Left lung (tissue), 10 donors: ENCODE measurements around the gene ASIC4. TPM values are rescaled to one million over a fixed set of nuclear protein-coding genes. Genes with fewer than 3 reads are reported as not detected.

Source experiments
- ATAC-seq: fragments of 200-7000 bp; cut with Tn5 transposase; one replicate; pipeline ENCODE4 v1.9.1; 2020; ENCODE audit warnings: moderate library complexity
- DNase-seq, 4 donors: peaks; one replicate each; pipeline ENCODE4 v3.0.0-alpha.2; 2013 to 2020
- H3K27ac ChIP-seq, 2 donors: fragments of 200-600 bp; sonication (generic) in 1 of 2; one replicate each; pipeline versions ENCODE4 v1.5.0 to v1.8.0; 2020 to 2021
- H3K27me3 ChIP-seq, 2 donors: fragments of 200-600 bp; sonication (generic) in 1 of 2; one replicate each; pipeline versions ENCODE4 v1.5.0 to v1.8.0; 2020 to 2021
- H3K36me3 ChIP-seq, 2 donors: fragments of 200-600 bp; sonication (generic) in 1 of 2; one replicate each; pipeline versions ENCODE4 v1.5.0 to v1.8.0; 2020 to 2021
- H3K4me1 ChIP-seq, 2 donors: fragments of 200-600 bp; one replicate each; pipeline ENCODE4 v1.8.0; 2021
- H3K4me3 ChIP-seq, 2 donors: fragments of 200-600 bp; sonication (generic) in 1 of 2; one replicate each; pipeline versions ENCODE4 v1.5.0 to v1.8.0; 2020 to 2021; ENCODE audit warnings: mild to moderate bottlenecking in 1 of 2
- H3K9me3 ChIP-seq, 2 donors: fragments of 200-600 bp; sonication (generic) in 1 of 2; one replicate each; pipeline versions ENCODE4 v1.5.0 to v1.8.0; 2020 to 2021
- intact Hi-C, 2 donors: fragments of 100-400 bp; cut with DNase I; formaldehyde crosslinking; loops; one replicate each; pipeline versions ENCODE4 v1.11.2 to v1.14.2; 2022
- polyA plus RNA-seq, 6 donors: library from polyadenylated mRNA; unstranded; fragments of 120-200 nt; gene quantifications; one replicate each; pipeline ENCODE4 v1.2.1, GENCODE V29; 2013; ENCODE audit not compliant: insufficient read length in 6 of 6
- total RNA-seq, 2 donors: library from RNA; stranded (reverse); fragmentation: NEBNext Ultra II Directional; extraction: Animal tissue kit (Norgen Biotek cat#: 25700); gene quantifications; one replicate each; pipeline ENCODE4 v1.2.1, GENCODE V29; 2021
- TF ChIP-seq, protein P1 (sequence below), 2 donors: fragments of 200-600 bp; sonication (generic) in 1 of 2; IDR thresholded peaks; one replicate each; pipeline versions ENCODE4 v1.5.0 to v1.8.0; 2021; ENCODE audit warnings: antibody characterized with exemption in 2 of 2
- donor health status: DM: no; HTN: yes; CAD: no.
- donor health status: DM: no; HTN: no; CAD: no.

The ASIC4 gene
- total and polyA plus RNA-seq, 8 donors, result 0.07 to 0.37 (median 0.20) TPM; not detected in 2

DNA sequence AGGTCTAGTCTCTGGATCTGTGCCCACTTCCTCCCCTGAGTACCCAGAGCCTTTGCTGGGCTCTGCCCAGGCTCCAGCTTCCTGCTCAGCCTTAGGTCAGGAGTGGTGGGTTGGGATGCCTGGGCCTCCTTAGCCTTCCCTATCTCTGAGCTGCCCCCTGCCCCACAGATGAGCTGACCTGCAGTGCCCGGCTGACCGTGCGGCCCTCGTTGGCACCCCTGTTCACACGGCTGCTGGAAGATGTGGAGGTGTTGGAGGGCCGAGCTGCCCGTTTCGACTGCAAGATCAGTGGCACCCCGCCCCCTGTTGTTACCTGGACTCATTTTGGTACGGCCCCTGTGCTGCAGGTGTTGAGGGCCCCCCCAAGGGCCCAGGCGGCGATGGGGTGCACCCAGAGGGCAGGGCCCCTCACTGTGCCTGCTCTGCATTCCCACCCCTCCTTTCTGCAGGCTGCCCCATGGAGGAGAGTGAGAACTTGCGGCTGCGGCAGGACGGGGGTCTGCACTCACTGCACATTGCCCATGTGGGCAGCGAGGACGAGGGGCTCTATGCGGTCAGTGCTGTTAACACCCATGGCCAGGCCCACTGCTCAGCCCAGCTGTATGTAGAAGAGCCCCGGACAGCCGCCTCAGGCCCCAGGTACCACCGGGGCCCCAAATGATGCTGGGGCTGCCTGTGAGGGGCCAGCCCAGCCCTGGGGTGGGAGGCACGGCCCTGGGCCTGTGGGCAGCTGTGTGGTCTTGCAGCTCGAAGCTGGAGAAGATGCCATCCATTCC is 45.7 kb upstream of the ASIC4 start:
- no peaks in the 10 kb centered on the region for H3K9me3 ChIP-seq
- no peak for ATAC-seq
- no peaks in the 10 kb centered on the region for H3K4me1 ChIP-seq
- peak in 1 of 4 donors; percentile 68 for DNase-seq
- peaks cover 0 to 24% of the 10 kb centered on the region in 2 donors for H3K27me3 ChIP-seq
- no peak overlapping the region for H3K27ac ChIP-seq
- TF ChIP-seq, protein P1, sequence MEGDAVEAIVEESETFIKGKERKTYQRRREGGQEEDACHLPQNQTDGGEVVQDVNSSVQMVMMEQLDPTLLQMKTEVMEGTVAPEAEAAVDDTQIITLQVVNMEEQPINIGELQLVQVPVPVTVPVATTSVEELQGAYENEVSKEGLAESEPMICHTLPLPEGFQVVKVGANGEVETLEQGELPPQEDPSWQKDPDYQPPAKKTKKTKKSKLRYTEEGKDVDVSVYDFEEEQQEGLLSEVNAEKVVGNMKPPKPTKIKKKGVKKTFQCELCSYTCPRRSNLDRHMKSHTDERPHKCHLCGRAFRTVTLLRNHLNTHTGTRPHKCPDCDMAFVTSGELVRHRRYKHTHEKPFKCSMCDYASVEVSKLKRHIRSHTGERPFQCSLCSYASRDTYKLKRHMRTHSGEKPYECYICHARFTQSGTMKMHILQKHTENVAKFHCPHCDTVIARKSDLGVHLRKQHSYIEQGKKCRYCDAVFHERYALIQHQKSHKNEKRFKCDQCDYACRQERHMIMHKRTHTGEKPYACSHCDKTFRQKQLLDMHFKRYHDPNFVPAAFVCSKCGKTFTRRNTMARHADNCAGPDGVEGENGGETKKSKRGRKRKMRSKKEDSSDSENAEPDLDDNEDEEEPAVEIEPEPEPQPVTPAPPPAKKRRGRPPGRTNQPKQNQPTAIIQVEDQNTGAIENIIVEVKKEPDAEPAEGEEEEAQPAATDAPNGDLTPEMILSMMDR (IDR thresholded peaks at IDR 0.05), result no peak
- no peak overlapping the region for H3K4me3 ChIP-seq
- intact Hi-C loops, result no loop called here
- no peaks in the 10 kb centered on the region for H3K36me3 ChIP-seq

DNA sequence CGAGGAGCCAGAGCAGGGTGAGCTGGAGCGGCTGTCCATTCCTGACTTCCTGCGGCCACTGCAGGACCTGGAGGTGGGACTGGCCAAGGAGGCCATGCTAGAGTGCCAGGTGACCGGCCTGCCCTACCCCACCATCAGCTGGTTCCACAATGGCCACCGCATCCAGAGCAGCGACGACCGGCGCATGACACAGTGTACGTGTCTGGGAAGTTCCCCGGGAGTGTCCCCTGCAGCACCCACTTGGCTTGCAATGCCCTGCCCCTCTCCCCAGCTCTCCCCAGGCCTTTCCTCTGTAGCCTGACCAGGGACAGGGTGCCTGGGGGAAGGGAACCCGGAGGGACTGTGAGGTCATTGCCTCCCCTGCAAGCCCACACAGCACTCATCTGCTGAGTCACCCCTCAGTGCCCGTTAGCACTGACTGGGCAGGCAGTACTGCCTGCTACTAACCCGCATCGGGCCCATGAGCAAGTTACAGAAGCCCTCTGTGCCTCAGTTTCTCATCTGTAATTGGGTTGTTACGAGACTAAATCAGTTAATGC is 45.0 kb upstream of the ASIC4 start:
- TF ChIP-seq, protein P1 (IDR thresholded peaks at IDR 0.05), result no peak
- ATAC-seq (no peak), DNase-seq (peak in 1 of 4 donors; percentile 74)
- intact Hi-C loops, result no loop called here
- Histone ChIP-seq H3K27ac (no peak overlapping the region), H3K9me3 (no peaks in the 10 kb centered on the region), H3K4me3 (no peak overlapping the region), H3K36me3 (no peaks in the 10 kb centered on the region), H3K27me3 (peaks cover 0 to 26% of the 10 kb centered on the region in 2 donors), H3K4me1 (no peaks in the 10 kb centered on the region)

DNA sequence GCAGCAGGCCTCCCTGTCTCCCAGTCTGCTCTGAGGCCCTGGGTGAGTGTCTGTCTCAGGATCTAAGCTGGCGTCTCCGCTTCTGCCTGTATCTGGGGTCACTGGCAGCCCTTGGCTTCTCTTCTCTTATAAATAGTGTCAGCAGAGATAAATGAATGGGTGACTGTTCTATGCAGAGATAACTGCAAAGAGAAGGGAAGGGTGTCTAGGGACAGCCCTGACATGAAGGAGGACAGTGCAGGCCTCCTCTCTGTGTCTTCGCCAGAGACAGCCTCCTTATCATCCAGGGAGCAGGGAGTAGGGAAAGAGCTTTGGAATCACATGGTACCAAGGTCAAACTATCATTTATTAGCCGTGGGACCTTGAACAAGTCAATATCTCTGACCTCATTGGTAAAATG is 43.9 kb upstream of the ASIC4 start:
- Histone ChIP-seq H3K36me3 (no peaks in the 10 kb centered on the region), H3K27me3 (peaks cover 0 to 26% of the 10 kb centered on the region in 2 donors), H3K4me1 (no peaks in the 10 kb centered on the region), H3K9me3 (no peaks in the 10 kb centered on the region), H3K27ac (no peak overlapping the region), H3K4me3 (no peak overlapping the region)
- intact Hi-C loops, result no loop called here
- no peak for ATAC-seq
- TF ChIP-seq, protein P1 (IDR thresholded peaks at IDR 0.05), result no peak
- DNase-seq, result no peak

DNA sequence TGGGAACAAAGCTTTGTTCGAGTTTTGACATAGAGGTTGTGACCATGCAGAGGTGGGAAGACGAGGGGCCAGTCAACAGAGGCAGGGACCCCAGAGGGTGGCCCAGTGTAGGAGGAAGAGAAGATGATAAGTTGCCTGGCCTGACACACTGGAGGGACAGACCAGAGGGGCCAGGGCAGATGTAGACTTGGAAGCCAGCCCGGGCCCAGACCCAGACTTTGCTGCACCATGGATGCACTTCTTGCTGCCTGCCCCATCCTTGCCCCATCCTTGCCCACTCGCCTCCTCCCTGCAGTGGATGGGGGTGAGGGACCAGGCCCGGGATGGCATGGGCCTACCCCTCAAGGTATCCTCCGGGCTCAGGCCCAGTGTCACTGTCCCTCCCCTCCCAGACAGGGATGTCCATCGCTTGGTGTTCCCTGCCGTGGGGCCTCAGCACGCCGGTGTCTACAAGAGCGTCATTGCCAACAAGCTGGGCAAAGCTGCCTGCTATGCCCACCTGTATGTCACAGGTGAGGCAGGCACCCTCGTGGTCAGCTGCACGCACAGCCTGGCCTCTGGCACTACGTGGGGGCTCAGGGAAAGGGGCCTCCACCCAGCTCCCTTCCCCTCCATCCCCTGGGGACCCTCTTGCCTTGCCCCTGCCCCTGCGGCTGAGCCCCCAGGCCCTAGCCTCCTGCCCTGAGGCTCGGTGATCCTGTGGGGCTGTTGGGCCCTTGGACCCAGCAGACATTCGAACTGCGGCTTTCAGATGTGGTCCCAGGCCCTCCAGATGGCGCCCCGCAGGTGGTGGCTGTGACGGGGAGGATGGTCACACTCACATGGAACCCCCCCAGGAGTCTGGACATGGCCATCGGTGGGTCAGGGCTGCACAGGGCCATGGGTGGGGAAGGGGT is 42.6 kb upstream of the ASIC4 start:
- no peaks in the 10 kb centered on the region for H3K4me1 ChIP-seq
- TF ChIP-seq, protein P1 (IDR thresholded peaks at IDR 0.05), result no peak
- H3K27me3 ChIP-seq, result peaks cover 0 to 38% of the 10 kb centered on the region in 2 donors
- no peak overlapping the region for H3K27ac ChIP-seq
- DNase-seq (peak in 1 of 4 donors; percentile 73), ATAC-seq (no peak)
- H3K9me3 ChIP-seq, result no peaks in the 10 kb centered on the region
- intact Hi-C loops, result no loop called here
- H3K4me3 ChIP-seq, result no peak overlapping the region
- no peaks in the 10 kb centered on the region for H3K36me3 ChIP-seq
